Measurements from ENCODE around the gene HORMAD2. TPM values are rescaled to one million over a fixed set of nuclear protein-coding genes. Genes with fewer than 3 reads are reported as not detected.
A peak's percentile ranks its signal among the peaks of the same experiment; 100 is the strongest.

The HORMAD2 gene
- total and polyA plus RNA-seq, 9 of the 15 experiments (the other 6 are each of a cell fraction or from before 2014, with no cell fraction given): not detected

- TF ChIP-seq ZNF589 (CRISPR knock-in tag; IDR thresholded peaks at IDR 0.05; ENCODE audit: low read depth) (peak; percentile 64), MBD2 (IDR thresholded peaks at IDR 0.05; ENCODE audit: borderline replicate concordance, low read depth) (0 out of 2 replicates have a peak, but pooled peaks have one; percentile 19), TCF3 (CRISPR knock-in tag; IDR thresholded peaks at IDR 0.05) (peak; percentile 60), L3MBTL2 (IDR thresholded peaks at IDR 0.05) (peak; percentile 99), FOXM1 (IDR thresholded peaks at IDR 0.05; ENCODE audit: low read depth) (no peak), FOXM1 (CRISPR knock-in tag; IDR thresholded peaks at IDR 0.05; ENCODE audit: low read depth) (no peak), GABPB1 (CRISPR knock-in tag; IDR thresholded peaks at IDR 0.05) (0 out of 2 replicates have a peak, but pooled peaks have one; percentile 40), USF1 (CRISPR knock-in tag; IDR thresholded peaks at IDR 0.05) (peak; percentile 87), RAD51 (IDR thresholded peaks at IDR 0.05; ENCODE audit: borderline replicate concordance, low read depth) (peak; percentile 81), ZNF518B (CRISPR knock-in tag; IDR thresholded peaks at IDR 0.05) (no peak), NEUROD1 (IDR thresholded peaks at IDR 0.05; ENCODE audit: borderline replicate concordance, low read depth, low read length, partially characterized antibody) (peak; percentile 70), SRF (CRISPR knock-in tag; IDR thresholded peaks at IDR 0.05) (no peak), SMARCC2 (IDR thresholded peaks at IDR 0.05; ENCODE audit: low read depth) (peak; percentile 53; the same call in 1 of the 2 replicates), MYNN (IDR thresholded peaks at IDR 0.05) (no peak), MYNN (CRISPR knock-in tag; IDR thresholded peaks at IDR 0.05) (no peak), CEBPB (tag; IDR thresholded peaks at IDR 0.05) (no peak), JUNB (CRISPR knock-in tag; conservative IDR thresholded peaks at IDR 0.05) (0 out of 2 replicates have a peak, but pooled peaks have one; percentile 42), BACH1 (tag; IDR thresholded peaks at IDR 0.05) (peak; percentile 21; the same call in 1 of the 2 replicates), SP2 (IDR thresholded peaks at IDR 0.05; ENCODE audit: extremely low read depth, low read depth, low read length, poor library complexity, severe bottlenecking) (no peak), TFAM (CRISPR knock-in tag; conservative IDR thresholded peaks at IDR 0.05) (no peak), DMBX1 (CRISPR knock-in tag; IDR thresholded peaks at IDR 0.05; ENCODE audit: borderline replicate concordance) (peak; percentile 89), MNT (conservative IDR thresholded peaks at IDR 0.05) (peak; percentile 90 to 94)
These were observed 128.7 kb downstream of the HORMAD2 start (continued) for GRCh38 chr22:30208631-30209603.
